ENCODE data around the gene PCDHGB2. TPM values are rescaled to one million over a fixed set of nuclear protein-coding genes. Genes with fewer than 3 reads are reported as not detected.
"Not testable (repeated sequence)": the region's sequence is repeated elsewhere in the genome, so short reads cannot be mapped to it uniquely, and the experiment has no call there.

The PCDHGB2 gene
- polyA plus RNA-seq, 1 donor = 4.0 TPM

- no peak for DNase-seq
Observed at GRCh38 chr5:141383345-141383744, 23.6 kb downstream of the PCDHGB2 start.

DNA sequence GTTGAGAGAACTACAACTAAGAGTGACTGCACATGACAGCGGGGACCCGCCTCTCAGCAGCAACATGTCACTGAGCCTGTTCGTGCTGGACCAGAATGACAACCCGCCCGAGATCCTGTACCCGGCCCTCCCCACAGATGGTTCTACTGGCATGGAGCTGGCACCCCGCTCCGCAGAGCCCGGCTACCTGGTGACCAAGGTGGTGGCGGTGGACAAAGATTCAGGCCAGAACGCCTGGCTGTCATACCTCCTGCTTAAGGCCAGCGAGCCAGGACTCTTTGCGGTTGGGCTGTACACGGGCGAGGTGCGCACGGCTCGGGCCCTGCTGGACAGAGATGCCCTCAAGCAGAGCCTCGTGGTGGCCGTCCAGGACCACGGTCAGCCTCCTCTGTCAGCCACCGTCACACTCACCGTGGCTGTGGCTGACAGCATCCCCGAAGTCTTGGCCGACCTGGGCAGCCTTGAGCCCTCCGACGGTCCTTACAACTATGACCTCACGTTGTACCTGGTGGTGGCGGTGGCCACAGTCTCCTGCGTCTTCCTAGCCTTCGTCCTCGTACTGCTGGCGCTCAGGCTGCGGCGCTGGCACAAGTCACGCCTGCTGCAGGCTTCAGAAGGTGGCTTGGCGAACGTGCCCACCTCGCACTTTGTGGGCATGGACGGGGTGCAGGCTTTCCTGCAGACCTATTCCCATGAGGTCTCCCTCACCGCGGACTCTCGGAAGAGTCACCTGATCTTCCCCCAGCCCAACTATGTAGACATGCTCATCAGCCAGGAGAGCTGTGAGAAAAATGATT is 24.9 kb downstream of the PCDHGB2 start:
- DNase-seq = no peak

GRCh38 chr5:141387557-141388311 is 27.9 kb downstream of the PCDHGB2 start, which contains the start of gene PCDHGB4:
PCDHGB4 (plus strand) TSS chr5:141387698; CDS start chr5:141387885, 187 bp downstream.
- DNase-seq = not testable (repeated sequence)

GRCh38 chr5:141388661-141389060 is 28.9 kb downstream of the PCDHGB2 start:
- DNase-seq = no peak

GRCh38 chr5:141389153-141390042 is 29.6 kb downstream of the PCDHGB2 start:
- DNase-seq = no peak

DNA sequence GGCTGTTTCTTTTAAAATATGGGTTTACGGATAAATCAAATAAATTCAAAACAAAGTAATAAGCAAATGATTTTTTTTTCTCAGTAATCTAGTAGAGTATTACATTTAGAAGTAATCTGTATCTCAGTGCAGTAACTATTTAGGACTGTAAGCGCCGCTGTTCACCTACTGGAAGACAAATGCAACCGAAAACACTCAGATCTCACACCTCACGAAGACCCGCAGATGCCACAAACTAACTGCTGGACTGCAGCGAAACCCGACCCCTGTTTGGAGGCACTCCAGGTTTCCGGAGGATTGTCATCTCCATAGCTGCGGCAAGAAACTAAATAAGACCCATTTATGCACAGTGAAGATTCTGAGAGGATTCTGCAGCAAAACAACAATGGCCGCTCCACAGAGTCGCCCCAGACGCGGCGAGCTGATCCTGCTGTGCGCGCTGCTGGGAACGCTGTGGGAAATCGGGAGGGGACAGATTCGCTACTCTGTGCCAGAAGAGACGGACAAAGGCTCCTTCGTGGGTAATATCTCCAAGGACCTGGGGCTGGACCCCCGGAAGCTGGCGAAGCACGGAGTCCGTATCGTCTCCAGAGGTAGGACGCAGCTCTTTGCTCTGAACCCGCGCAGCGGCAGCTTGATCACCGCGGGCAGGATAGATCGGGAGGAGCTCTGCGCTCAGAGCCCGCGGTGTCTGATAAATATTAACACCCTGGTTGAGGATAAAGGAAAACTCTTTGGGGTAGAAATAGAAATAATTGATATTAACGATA is 32.8 kb downstream of the PCDHGB2 start, which contains the start of gene PCDHGA8:
Gene PCDHGA8, plus strand, starts transcription at position 205 of the 770 bp plus-strand sequence. Its CDS starts 181 bp downstream, at position 386.
- DNase-seq = no peak

- DNase-seq = no peak
Observed at GRCh38 chr5:141393267-141393666, 33.5 kb downstream of the PCDHGB2 start.

- DNase-seq = not testable (repeated sequence)
Observed at GRCh38 chr5:141394401-141395187, 34.8 kb downstream of the PCDHGB2 start.

DNA sequence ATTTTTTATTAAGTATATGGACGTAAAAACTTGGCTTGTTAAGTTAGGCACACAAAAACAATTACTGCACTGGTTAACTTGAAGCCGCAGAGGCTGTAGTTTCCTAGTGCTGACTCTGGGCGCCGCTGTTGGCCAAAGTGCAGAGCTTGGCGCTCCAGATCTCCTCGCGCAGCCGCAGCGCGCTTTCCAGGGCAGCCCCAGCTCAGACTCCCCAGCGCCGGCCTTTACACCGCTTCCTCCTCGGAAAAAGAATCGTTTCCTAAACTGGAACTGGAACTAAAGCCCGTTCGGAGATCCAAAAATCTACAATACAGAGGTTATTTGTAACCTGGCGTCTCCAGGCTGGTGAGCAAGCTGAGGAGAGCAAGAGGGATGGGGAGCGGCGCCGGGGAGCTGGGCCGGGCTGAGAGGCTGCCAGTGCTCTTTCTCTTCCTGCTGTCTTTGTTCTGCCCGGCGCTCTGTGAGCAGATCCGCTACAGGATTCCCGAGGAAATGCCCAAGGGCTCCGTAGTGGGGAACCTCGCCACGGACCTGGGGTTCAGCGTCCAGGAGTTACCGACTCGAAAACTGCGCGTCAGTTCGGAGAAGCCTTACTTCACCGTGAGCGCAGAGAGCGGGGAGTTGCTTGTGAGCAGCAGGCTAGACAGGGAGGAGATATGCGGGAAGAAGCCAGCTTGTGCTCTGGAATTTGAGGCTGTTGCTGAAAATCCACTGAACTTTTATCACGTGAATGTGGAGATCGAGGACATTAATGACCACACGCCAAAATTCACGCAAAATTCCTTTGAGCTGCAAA is 38.2 kb downstream of the PCDHGB2 start, which contains the start of gene PCDHGB5:
Gene PCDHGB5, plus strand, starts transcription at position 192 of the 796 bp plus-strand sequence. Its CDS starts 181 bp downstream, at position 373.
- not testable (repeated sequence) for DNase-seq

GRCh38 chr5:141398608-141399007 is 38.8 kb downstream of the PCDHGB2 start:
- no peak for DNase-seq

DNA sequence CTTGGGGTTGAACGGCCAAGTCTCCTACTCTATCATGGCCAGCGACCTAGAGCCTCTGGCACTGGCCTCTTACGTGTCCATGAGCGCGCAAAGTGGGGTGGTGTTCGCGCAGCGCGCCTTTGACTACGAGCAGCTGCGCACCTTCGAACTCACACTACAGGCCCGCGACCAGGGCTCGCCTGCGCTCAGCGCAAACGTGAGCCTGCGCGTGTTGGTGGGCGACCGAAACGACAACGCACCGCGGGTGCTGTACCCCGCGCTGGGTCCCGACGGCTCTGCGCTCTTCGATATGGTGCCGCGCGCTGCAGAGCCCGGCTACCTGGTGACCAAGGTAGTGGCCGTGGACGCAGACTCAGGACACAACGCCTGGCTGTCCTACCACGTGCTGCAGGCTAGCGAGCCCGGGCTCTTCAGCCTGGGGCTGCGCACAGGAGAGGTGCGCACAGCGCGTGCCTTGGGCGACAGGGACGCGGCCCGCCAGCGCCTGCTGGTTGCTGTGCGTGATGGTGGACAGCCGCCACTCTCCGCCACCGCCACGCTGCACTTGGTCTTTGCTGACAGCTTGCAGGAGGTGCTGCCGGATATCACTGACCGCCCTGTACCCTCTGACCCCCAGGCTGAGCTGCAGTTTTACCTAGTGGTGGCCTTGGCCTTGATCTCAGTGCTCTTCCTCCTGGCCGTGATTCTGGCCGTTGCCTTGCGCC is 39.9 kb downstream of the PCDHGB2 start:
- DNase-seq = no peak

DNA sequence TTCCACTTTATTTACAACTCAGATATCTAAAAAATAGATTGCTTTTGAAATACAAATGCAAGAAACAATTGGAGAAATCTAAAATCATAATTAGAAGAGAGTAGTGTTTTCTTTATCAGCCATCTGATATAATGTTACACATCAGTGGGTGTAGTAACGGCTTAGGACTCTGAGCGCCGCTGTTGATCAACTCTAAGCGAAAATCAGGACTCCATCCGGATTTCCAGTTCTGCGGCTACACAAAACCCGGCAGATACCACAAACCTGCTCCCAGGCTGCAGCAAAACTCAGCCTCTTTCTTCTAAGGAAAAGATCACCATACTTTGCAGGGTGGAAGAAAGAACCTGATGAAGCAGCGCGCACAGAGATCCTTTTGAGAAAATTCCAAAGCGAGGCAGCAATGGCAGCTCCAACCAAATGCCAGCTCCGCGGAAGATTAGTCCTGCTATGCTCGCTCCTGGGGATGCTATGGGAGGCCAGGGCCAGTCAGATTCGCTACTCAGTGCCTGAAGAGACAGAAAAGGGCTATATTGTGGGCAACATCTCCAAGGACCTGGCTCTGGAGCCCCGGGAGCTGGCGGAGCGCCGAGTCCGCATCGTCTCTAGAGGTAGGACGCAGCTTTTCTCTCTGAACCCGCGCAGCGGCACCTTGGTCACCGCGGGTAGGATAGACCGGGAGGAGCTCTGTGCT is 42.9 kb downstream of the PCDHGB2 start, which contains the start of gene PCDHGA9:
Gene PCDHGA9, plus strand, starts transcription at position 226 of the 691 bp plus-strand sequence. Its CDS starts 175 bp downstream, at position 401.
- DNase-seq = no peak

DNA sequence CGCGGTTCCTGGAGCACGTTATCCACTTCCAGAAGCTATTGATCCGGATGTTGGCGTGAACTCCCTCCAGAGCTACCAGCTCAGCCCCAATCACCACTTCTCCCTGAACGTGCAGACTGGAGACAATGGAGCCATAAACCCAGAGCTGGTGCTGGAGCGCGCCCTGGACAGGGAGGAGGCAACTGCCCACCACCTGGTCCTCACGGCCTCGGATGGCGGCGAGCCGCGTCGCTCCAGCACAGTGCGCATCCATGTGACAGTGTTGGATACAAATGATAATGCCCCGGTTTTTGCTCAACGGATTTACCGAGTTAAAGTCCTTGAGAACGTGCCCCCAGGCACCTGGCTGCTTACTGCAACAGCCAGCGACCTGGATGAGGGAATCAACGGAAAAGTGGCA is 43.6 kb downstream of the PCDHGB2 start:
- DNase-seq = no peak

DNA sequence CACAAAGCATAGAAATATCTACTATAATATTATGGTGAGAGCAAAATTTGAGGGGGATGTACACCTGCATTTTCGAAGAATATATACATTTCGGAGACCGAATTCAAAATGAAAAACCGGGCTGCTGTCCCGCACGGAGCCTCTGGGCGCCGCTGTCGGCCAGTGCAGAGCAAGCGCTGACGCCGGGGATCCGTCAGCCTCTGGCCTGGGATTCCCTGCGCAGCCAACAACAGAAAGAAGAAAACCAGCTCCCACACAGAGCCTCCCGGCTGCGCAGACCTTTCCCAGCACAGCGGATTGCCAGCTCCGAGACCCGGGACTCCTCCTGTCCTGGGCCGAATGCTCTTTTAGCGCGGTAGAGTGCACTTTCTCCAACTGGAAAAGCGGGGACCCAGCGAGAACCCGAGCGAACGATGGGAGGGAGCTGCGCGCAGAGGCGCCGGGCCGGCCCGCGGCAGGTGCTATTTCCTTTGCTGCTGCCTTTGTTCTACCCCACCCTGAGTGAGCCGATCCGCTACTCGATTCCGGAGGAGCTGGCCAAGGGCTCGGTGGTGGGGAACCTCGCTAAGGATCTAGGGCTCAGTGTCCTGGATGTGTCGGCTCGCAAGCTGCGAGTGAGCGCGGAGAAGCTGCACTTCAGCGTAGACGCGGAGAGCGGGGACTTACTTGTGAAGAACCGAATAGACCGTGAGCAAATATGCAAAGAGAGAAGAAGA is 48.2 kb downstream of the PCDHGB2 start, which contains the start of gene PCDHGB6:
Gene PCDHGB6, plus strand, starts transcription at position 232 of the 716 bp plus-strand sequence. Its CDS starts 182 bp downstream, at position 414.
- not testable (repeated sequence) for DNase-seq

GRCh38 chr5:141409598-141410306 is 50.0 kb downstream of the PCDHGB2 start:
- DNase-seq = no peak

GRCh38 chr5:141411575-141411974 is 51.8 kb downstream of the PCDHGB2 start:
- DNase-seq = no peak

Measured in left kidney (tissue), 2 donors.